ENCODE results near the gene TBC1D22B.

The TBC1D22B gene

DNA sequence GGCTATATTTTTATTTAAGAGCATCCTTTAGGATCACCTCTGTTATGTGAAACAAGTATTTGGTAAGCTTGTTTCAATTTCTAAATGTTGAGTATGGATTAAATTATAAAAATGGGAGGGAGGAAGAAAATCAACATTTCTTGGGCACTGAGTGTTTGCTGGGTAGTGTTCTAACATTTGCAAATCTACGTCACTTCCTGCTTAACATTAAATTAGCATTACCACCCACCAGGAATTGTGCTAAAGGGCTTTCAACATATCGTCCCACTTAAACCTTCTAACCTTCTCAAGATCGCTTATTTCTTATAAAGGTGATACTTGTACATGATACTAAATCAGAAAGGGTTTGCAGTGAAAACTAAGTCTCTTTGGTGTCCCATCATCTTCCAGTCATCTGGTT, 8.3 kb downstream of the TBC1D22B start:
- no peak overlapping the region for H3K4me3 ChIP-seq
- H3K27ac ChIP-seq: no peak overlapping the region
- DNase-seq (ENCODE audit: low spot score): no peak
- TF ChIP-seq, protein P1, sequence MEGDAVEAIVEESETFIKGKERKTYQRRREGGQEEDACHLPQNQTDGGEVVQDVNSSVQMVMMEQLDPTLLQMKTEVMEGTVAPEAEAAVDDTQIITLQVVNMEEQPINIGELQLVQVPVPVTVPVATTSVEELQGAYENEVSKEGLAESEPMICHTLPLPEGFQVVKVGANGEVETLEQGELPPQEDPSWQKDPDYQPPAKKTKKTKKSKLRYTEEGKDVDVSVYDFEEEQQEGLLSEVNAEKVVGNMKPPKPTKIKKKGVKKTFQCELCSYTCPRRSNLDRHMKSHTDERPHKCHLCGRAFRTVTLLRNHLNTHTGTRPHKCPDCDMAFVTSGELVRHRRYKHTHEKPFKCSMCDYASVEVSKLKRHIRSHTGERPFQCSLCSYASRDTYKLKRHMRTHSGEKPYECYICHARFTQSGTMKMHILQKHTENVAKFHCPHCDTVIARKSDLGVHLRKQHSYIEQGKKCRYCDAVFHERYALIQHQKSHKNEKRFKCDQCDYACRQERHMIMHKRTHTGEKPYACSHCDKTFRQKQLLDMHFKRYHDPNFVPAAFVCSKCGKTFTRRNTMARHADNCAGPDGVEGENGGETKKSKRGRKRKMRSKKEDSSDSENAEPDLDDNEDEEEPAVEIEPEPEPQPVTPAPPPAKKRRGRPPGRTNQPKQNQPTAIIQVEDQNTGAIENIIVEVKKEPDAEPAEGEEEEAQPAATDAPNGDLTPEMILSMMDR (IDR thresholded peaks at IDR 0.05): no peak

DNA sequence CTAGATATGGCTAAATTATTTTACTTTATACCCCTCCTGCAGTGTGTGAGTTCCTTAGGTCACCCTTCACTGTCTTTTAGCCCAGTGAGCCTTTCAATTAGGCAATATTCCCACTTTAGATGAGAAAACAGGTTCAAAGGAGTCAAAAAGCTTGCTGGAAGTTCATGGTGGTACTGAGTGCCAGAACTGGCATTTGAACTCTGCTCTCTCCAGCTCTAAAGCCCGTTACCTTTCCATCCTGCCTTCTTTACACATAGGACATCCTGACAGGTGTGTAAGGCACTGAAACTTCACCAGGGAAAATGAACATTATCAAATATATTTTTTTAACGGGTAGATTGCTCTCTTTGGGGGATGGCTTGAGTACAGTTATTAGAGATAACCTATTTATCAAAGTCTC, 11.5 kb downstream of the TBC1D22B start:
- no peak overlapping the region for H3K4me3 ChIP-seq
- no peak for DNase-seq (ENCODE audit: low spot score)
- no peak overlapping the region for H3K27ac ChIP-seq
- TF ChIP-seq, protein P1 (IDR thresholded peaks at IDR 0.05): no peak

DNA sequence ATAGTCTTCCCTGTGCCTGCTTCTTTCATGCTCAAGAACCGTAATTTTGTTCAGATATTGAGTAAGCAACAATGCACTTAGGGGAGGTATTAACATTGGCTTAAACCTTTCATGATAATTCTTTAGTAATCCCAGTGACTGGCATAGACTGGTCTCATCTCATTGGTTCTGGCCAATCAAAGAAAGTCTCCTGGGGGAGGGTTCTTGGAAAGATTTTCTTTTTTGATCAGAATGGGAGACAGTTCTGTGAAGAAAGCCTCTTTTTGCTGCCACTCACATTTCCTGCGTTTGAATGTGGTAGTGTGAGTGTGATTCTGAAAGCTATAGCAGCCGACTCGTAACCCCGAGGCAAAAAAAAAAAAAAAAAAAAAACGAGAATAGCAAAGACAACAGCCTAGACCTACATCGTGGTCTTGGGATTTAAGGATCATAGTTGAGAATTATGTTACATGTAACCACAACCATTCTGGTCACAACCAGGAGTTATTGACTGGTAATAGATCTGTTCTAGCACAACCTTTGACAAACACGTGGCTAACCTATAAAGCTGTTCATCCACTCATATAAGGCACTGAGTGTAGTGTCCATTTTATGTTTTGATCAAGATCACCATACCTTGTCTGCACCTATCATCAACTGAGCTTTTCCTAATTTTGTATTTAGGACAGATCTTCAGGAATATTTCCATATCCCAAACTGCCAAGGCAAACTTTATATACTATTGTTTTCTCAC, 15.4 kb downstream of the TBC1D22B start:
- no peak for DNase-seq (ENCODE audit: low spot score)
- Histone ChIP-seq H3K27ac (no peak overlapping the region), H3K4me3 (no peak overlapping the region)
- TF ChIP-seq, protein P1 (IDR thresholded peaks at IDR 0.05): no peak

DNA sequence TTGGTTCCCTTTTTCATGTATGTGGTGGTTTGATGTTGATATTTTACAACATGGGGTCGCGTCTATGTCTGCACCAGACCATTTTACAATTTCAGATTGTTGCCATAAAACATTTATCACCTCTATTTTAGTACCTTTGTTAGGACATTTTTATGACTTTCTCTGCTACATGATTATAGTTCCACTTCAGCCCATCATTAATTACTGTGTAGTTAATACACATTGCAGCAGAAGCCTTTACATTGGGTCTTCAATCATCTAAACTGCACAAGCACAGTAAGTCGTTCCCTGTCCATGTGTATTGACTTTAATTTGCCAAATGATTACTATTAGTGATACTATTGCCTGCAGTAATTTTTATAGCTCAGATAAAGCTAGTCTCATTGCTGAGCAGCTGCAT, 16.1 kb downstream of the TBC1D22B start:
- H3K27ac ChIP-seq: no peak overlapping the region
- no peak overlapping the region for H3K4me3 ChIP-seq
- TF ChIP-seq, protein P1 (IDR thresholded peaks at IDR 0.05): no peak
- no peak for DNase-seq (ENCODE audit: low spot score)

DNA sequence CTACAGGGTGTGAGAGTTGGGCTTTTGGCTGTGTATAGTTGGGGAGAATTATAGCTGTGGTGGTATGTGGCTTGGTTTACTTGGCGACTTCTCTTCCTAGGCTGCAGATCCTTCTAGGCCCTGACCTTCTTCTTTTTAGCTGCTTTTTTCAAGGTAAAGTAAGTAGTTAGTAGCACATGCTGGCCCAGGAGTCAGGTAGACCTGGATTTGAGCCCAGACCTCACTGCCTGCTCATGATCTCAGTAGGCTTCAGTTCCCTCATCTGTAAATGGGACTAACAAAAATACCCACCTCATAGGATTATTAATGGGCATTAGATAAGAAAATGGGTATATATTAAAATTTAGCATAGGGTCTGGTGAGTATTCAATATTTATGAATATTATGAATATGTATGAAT, 17.8 kb downstream of the TBC1D22B start:
- Histone ChIP-seq H3K4me3 (no peak overlapping the region), H3K27ac (no peak overlapping the region)
- TF ChIP-seq, protein P1 (IDR thresholded peaks at IDR 0.05): no peak
- no peak for DNase-seq (ENCODE audit: low spot score)

DNA sequence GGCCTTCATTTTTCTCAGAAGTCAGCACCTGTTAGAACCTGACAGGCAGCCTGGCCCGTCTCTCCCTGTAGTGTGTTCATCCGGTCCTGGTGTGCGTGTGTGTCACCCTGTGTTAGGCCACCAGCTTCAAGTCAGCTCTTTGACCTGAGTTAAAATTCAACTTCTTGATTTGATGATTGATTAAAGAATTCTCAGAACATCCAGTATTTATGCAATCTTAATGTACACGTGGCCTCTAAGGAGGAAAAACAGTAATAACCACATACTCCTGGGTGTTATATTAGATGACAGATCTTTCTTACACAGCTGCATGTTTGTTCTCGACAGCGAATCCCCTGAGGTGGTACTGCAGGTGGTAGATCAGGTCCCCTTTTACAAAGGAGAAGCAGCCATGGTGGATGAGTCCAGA, 19.4 kb downstream of the TBC1D22B start:
- H3K27ac ChIP-seq: no peak overlapping the region
- no peak overlapping the region for H3K4me3 ChIP-seq
- no peak for DNase-seq (ENCODE audit: low spot score)
- TF ChIP-seq, protein P1 (IDR thresholded peaks at IDR 0.05): no peak

DNA sequence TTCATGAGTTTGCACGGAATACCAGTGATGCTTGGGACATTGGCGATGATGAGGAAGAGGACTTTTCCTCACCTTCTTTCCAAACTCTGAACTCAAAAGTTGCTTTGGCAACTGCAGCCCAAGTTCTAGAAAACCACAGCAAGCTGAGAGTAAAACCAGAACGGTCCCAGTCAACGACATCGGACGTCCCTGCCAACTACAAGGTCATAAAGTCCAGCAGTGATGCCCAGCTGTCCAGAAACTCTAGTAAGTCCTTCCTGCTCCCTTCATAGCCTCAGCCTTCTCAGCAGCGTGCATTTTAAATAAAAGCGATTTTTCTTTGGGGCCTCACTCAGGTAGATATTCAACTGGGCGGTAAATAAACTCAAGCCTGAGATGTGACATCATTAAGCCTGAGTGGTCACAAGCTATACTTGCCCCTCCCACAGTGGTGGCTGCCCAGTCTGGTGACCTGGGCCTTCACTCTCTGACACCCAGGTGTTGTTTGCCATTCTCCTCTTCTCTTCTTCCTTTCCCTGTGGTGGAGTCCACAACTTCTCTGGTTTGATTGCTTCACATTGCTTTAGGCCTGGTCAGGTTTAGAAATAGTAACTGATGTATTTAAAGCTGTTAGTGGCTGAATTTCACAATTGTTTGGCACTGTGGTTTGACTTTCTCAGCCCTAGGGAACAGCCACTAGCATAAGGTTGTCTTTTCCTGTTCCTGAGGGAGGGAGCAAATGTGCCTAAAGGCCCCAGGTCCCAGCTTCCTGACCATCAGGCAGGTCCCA, 22.0 kb downstream of the TBC1D22B start:
- Histone ChIP-seq H3K27ac (peak overlapping the region; percentile 65 to 80), H3K4me3 (no peak overlapping the region)
- TF ChIP-seq, protein P1 (IDR thresholded peaks at IDR 0.05): no peak
- DNase-seq (ENCODE audit: low spot score): no peak
